NCI-H187 (cell line): Measurements from ENCODE around the gene TEX36.
"Not testable (repeated sequence)": the region's sequence is repeated elsewhere in the genome, so short reads cannot be mapped to it uniquely, and the experiment has no call there.

ENCODE experiments used
- DNase-seq, 2 experiments: peaks; one replicate each; lab custom pipeline; 2025; lab: John Stamatoyannopoulos, UW

The TEX36 gene

GRCh38 chr10:125692196-125692595, 9.2 kb upstream of the TEX36 start:
- DNase-seq = no peak

GRCh38 chr10:125691160-125691981, 8.4 kb upstream of the TEX36 start:
- DNase-seq = peak in 1 of 2 experiments; percentile 2

- no peak for DNase-seq
These were observed 7.1 kb upstream of the TEX36 start for GRCh38 chr10:125689955-125690569.

DNA sequence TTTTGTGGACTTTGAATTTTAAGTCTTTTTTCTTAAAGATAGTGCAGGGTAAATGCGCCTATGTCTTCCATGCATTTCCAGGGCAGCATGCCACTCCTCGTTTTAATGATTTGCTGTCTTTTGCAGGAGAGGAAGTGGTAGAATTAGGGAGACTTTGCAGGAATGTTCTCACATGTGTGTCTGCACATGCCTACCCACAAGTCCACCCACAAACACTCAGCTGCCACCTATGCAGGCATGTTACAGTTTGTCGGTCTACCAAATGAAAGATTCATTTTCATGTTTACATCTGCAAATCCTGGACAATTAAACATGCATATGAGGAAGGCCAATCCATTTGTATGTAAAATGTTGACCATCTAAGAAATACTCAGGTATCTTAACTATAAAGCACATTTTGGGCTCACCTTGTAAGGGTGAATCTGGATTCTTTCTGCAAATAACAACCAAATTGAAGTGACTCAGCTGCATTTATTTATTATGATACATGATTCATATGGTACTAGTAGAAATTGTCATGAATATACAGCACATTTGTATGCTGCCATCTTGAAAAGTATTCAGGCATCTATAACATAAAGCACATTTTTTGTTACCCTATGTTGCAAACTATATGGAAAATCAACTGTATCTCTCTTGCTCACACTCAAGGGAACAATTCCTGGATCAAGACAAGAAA, 4.7 kb upstream of the TEX36 start:
- DNase-seq = no peak

DNA sequence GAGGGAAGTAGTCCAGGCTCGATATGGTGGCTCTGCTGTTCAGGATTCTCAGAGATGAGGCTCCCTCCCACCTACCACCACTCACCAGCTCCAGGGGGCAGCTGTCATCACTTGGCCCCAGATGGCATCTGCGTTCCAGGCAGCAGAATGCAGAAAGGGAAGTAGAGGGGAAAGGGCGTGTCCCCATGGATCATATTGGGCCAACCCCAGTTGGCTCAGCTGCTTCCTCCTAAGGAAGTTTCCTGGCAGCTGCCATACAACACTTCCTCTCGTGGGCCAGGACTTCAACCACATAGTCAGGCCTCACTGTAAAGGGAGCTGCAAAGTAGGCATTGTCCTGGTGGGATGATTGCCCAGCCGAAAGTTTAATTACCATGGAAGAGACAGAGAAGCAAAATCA, 1.6 kb upstream of the TEX36 start:
- DNase-seq = no peak

DNA sequence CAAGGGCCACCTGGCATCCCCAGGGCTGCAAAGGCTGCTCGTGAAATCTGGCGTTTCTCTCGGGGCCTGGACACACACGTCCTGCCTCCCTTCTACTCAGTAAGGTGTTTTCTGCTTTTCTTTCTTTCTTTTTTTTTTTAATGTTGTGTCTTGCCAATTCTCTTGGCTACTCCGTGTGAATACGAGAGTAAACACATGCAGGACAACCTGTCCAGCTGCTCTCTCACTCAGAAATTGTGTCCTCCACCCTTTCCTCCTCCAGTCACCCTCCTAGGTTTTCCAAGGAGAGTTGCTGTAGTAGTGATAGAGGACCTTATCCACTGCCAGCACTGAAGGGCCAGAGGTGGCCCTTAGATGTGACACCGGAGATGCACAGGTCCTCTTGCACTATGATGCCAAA, 858 bp upstream of the TEX36 start:
- no peak for DNase-seq

DNA sequence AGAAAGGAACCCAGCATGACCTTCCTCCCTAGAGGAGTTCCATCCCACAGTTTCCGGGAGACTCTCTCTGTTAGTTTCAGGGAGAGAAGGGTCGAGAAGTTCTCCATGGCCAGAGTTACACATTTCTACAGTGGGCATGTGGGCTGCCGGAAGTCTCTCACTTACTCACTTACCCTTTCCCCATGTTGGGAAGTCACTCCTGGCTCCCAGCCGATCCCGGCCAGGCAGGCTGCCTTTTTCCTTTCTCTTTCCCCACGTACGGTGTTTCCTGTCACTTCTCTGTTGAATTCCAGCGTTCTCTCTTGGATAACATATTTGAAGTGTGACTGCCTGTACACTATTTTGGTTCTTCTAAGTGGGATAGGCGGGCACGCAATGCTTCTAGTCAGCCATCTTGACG, 3.5 kb downstream of the TEX36 start:
- no peak for DNase-seq

- no peak for DNase-seq
These were observed 10.1 kb downstream of the TEX36 start for GRCh38 chr10:125672884-125673283.

- DNase-seq = no peak
These were observed 20.4 kb downstream of the TEX36 start for GRCh38 chr10:125662584-125662983.

DNA sequence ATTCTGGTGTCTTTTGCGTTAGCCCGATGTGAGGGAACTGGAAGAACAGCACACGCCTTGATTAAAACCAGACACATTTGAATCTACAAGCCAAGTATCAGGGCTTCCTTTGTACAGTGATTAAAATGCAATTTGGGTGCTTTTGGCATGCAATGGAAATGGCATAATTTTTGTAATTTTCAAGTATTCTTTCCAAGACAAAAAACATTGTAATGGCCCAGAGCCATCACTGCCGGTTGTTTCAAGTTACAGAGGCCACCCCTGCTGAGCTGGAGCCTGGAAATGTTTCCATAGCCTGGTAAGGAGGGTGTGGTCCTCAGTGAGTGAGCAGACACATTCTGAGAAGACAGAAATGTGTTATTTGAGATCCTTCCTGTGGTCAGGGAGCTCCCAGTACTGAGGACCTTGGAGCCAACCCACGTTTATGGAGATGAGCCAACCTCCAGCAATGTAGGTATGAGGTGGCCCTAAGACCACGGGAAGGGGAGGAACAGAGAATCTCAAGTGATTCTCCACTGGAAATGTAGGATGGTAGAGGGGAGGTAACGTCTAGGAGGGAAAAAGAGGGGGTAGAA, 20.9 kb downstream of the TEX36 start:
- peak in 1 of 2 experiments; percentile 2 for DNase-seq

- DNase-seq = no peak
These were observed 21.5 kb downstream of the TEX36 start for GRCh38 chr10:125661431-125661940.

DNA sequence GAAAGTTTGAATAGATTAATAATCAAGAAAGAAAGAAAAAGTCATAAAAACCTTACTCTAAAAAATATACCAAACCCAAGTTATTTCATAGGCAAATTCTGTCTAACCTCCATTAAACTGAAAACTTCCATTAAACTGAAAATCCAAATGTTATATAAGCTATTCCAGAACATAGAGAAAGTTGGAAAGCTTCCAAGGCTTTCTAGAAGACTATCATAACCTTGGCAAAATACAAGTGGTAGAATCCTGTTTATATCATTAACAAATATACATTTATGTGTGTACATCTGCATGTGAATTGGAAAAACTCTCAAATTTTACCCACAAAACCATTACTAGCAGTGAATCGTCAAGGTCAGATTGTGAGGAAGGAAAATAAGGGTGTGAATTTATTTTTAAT, 23.9 kb downstream of the TEX36 start:
- no peak for DNase-seq

DNA sequence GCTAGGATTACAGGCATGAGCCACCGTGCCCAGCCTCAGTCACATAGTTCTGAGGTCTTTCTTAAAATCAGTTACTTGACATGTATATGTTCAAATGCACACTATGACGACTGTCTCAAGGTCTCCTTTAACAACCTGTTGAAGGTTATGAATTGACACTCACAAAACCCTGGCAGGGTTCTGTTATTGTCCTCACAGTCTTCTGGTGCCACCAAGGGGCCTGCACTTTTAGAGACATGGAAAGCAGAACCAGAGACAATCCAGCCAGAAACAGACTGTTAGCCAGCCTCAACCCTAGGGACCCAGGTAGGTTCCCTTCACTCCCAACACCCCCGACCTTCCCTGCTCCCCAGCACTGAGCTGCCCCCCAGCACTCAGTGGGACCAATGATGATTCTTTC, 26.4 kb downstream of the TEX36 start:
- DNase-seq = no peak

GRCh38 chr10:125653113-125653512, 29.9 kb downstream of the TEX36 start:
- not testable (repeated sequence) for DNase-seq

GRCh38 chr10:125646311-125646710, 36.7 kb downstream of the TEX36 start:
- no peak for DNase-seq

DNA sequence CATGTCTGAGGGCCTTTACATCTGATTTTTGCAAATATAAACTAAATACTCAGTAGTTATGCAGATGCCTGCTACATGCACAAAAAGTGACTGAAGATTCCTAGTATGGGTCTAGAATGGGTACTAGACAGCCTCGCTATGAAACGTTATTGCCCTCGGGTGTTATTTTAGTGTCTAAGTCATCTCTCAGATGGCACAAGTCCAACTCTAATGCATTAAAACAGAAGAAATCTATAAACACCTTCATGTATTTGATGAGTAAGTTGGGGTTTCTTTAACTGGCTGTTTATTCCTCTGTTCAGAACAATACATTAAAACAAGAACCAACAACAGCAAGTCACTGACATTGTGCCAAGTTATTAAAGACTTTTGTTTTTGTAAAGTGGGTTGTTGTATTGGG, 41.6 kb downstream of the TEX36 start:
- no peak for DNase-seq

- DNase-seq = no peak
These were observed 42.3 kb downstream of the TEX36 start for GRCh38 chr10:125640653-125641052.

GRCh38 chr10:125639846-125640245, 43.1 kb downstream of the TEX36 start:
- no peak for DNase-seq

- DNase-seq = no peak
These were observed 44.4 kb downstream of the TEX36 start for GRCh38 chr10:125638555-125638954.

- no peak for DNase-seq
These were observed 45.5 kb downstream of the TEX36 start for GRCh38 chr10:125637496-125637895.

DNA sequence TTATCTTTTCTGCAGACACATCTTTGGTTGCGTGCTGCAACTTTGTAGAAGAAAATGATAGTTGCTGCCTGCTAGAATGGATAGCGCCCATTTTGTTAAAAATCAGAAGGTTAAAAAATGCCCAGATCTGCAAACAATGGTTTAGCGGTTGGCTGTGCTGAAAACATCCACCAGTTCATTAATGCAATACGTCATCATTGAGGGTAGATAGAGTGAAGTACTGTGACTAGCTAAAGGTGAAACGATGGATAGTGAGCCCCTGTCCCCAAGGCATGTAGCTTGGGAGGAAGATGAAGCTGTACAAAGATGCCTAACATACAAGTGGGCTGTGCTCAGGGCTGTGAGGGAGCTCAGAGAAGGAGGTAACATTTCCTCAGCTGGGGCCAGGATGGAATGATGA, 48.4 kb downstream of the TEX36 start:
- no peak for DNase-seq

DNA sequence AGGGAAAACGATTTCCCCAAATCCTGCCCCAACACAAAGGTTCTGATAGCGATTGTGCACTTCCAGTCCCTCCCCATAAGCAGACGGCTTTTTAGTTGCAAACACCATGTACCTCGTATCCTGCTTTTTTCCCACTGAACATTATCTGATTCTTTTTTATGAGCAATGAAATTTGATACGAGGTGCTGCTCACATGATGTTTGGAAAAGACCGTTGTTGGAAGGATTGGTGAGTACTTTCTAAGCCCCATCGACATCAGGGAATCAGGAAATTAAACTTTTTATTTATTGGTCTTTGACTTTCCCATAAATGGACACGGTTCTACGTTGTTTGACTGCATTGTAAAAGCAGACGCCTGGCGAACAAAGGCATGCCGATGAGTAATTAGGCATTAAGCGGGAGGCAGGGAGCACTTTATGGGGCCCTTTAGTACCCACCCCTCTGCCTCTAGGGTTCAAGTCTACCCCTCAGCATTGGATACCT, 49.4 kb downstream of the TEX36 start:
- DNase-seq = no peak
